ENCODE results near the gene FAM174B.
A peak's percentile ranks its signal among the peaks of the same experiment; 100 is the strongest.
"Not testable (repeated sequence)": the region's sequence is repeated elsewhere in the genome, so short reads cannot be mapped to it uniquely, and the experiment has no call there.

The FAM174B gene

GRCh38 chr15:92623435-92623834 lies 32.1 kb downstream of the FAM174B start:
- no peak overlapping the region for H3K27ac ChIP-seq

GRCh38 chr15:92621972-92622533 lies 33.5 kb downstream of the FAM174B start:
- DNase-seq (ENCODE audit: low read depth, low spot score): no peak

More at GRCh38 chr15:92623435-92623834, 32.1 kb downstream of the FAM174B start:
- DNase-seq (ENCODE audit: low read depth, low spot score): peak; percentile 33

GRCh38 chr15:92620991-92621390 lies 34.6 kb downstream of the FAM174B start:
- DNase-seq (ENCODE audit: low read depth, low spot score): no peak
- no peak overlapping the region for H3K27ac ChIP-seq

More at GRCh38 chr15:92621972-92622533, 33.5 kb downstream of the FAM174B start:
- no peak overlapping the region for H3K27ac ChIP-seq

- no peak for DNase-seq (ENCODE audit: low read depth, low spot score)
- H3K27ac ChIP-seq: no peak overlapping the region
These were observed 36.2 kb downstream of the FAM174B start for GRCh38 chr15:92619145-92620101.

GRCh38 chr15:92617549-92618520 lies 37.7 kb downstream of the FAM174B start:
- no peak for DNase-seq (ENCODE audit: low read depth, low spot score)
- no peak overlapping the region for H3K27ac ChIP-seq

- no peak overlapping the region for H3K27ac ChIP-seq
- no peak for DNase-seq (ENCODE audit: low read depth, low spot score)
These were observed 38.7 kb downstream of the FAM174B start for GRCh38 chr15:92616621-92617548.

GRCh38 chr15:92614791-92615785 lies 40.5 kb downstream of the FAM174B start:
- DNase-seq (ENCODE audit: low read depth, low spot score): no peak
- H3K27ac ChIP-seq: no peak overlapping the region

- DNase-seq (ENCODE audit: low read depth, low spot score): no peak
- H3K27ac ChIP-seq: no peak overlapping the region
These were observed 41.3 kb downstream of the FAM174B start for GRCh38 chr15:92614301-92614700.

- H3K27ac ChIP-seq: no peak overlapping the region
- no peak for DNase-seq (ENCODE audit: low read depth, low spot score)
These were observed 41.7 kb downstream of the FAM174B start for GRCh38 chr15:92613841-92614240.

GRCh38 chr15:92612891-92613290 lies 42.7 kb downstream of the FAM174B start:
- no peak overlapping the region for H3K27ac ChIP-seq
- DNase-seq (ENCODE audit: low read depth, low spot score): no peak

- no peak for DNase-seq (ENCODE audit: low read depth, low spot score)
These were observed 43.4 kb downstream of the FAM174B start for GRCh38 chr15:92611995-92612745.

GRCh38 chr15:92611150-92611549 lies 44.4 kb downstream of the FAM174B start:
- DNase-seq (ENCODE audit: low read depth, low spot score): no peak
- no peak overlapping the region for H3K27ac ChIP-seq

More at GRCh38 chr15:92611995-92612745, 43.4 kb downstream of the FAM174B start:
- no peak overlapping the region for H3K27ac ChIP-seq

- no peak for DNase-seq (ENCODE audit: low read depth, low spot score)
These were observed 45.5 kb downstream of the FAM174B start for GRCh38 chr15:92610101-92610520.

GRCh38 chr15:92608866-92609700 lies 46.5 kb downstream of the FAM174B start:
- no peak overlapping the region for H3K27ac ChIP-seq
- no peak for DNase-seq (ENCODE audit: low read depth, low spot score)

More at GRCh38 chr15:92610101-92610520, 45.5 kb downstream of the FAM174B start:
- no peak overlapping the region for H3K27ac ChIP-seq

- DNase-seq (ENCODE audit: low read depth, low spot score); H3K27ac ChIP-seq: not testable (repeated sequence)
These were observed 48.8 kb downstream of the FAM174B start for GRCh38 chr15:92606836-92607150.

- H3K27ac ChIP-seq: no peak overlapping the region
- no peak for DNase-seq (ENCODE audit: low read depth, low spot score)
These were observed 49.3 kb downstream of the FAM174B start for GRCh38 chr15:92606126-92606835.

Measured in epithelial cell of prostate (primary cell).